Progenitor cell of endocrine pancreas (in vitro differentiated cells): ENCODE measurements around the gene TMC2. TPM values are rescaled to one million over a fixed set of nuclear protein-coding genes. Genes with fewer than 3 reads are reported as not detected.
A peak's percentile ranks its signal among the peaks of the same experiment; 100 is the strongest.

ENCODE experiments used
- DNase-seq: peaks from one replicate; pipeline ENCODE4 v3.0.0; 2021; ENCODE audit warnings: low spot score; ENCODE audit not compliant: unreplicated experiment
- H3K27ac Mint-ChIP-seq: 2 replicates; pipeline ENCODE4 v1.8.0; 2021; ENCODE audit warnings: mild to moderate bottlenecking, moderate library complexity, mixed read lengths
- H3K27me3 Mint-ChIP-seq: 2 replicates; pipeline ENCODE4 v1.8.0; 2021; ENCODE audit warnings: mixed read lengths
- H3K36me3 Mint-ChIP-seq: 2 replicates; pipeline ENCODE4 v1.8.0; 2022; ENCODE audit warnings: mixed read lengths; ENCODE audit not compliant: insufficient read depth
- H3K4me1 Mint-ChIP-seq: 2 replicates; pipeline ENCODE4 v1.8.0; 2021; ENCODE audit warnings: low read depth, mixed read lengths
- H3K4me3 Mint-ChIP-seq: 2 replicates; pipeline ENCODE4 v1.8.0; 2021; ENCODE audit warnings: low read depth, mild to moderate bottlenecking, moderate library complexity, mixed read lengths
- H3K9me3 Mint-ChIP-seq: 2 replicates; pipeline ENCODE4 v1.8.0; 2021; ENCODE audit warnings: low read depth, mixed read lengths
- CTCF ChIP-seq: fragments of 200-600 bp; sonication (generic); IDR thresholded peaks from one replicate; pipeline ENCODE4 v1.5.0; 2021; ENCODE audit warnings: antibody characterized with exemption, mild to moderate bottlenecking; ENCODE audit not compliant: unreplicated experiment
- total RNA-seq: library from RNA; stranded (reverse); gene quantifications from 2 replicates; pipeline ENCODE4 v1.2.1, GENCODE V29; 2021

The TMC2 gene
- total RNA-seq, 1 donor from 2014 or later, result not detected

GRCh38 chr20:2575682-2576081 is 39.3 kb downstream of the TMC2 start:
- Mint-ChIP-seq H3K4me1 (peaks cover 21% of the 10 kb centered on the region), H3K9me3 (no peaks in the 10 kb centered on the region), H3K27me3 (peaks cover 1% of the 10 kb centered on the region), H3K36me3 (no peaks in the 10 kb centered on the region), H3K27ac (no peak overlapping the region), H3K4me3 (no peak overlapping the region)
- TF ChIP-seq CTCF, result no peak
- DNase-seq, result no peak

GRCh38 chr20:2576317-2576727 is 39.9 kb downstream of the TMC2 start:
- H3K4me1 Mint-ChIP-seq, result peaks cover 21% of the 10 kb centered on the region
- H3K36me3 Mint-ChIP-seq, result no peaks in the 10 kb centered on the region
- no peaks in the 10 kb centered on the region for H3K9me3 Mint-ChIP-seq
- no peak for TF ChIP-seq CTCF
- H3K4me3 Mint-ChIP-seq, result no peak overlapping the region
- H3K27ac Mint-ChIP-seq, result no peak overlapping the region
- DNase-seq, result no peak
- H3K27me3 Mint-ChIP-seq, result no peaks in the 10 kb centered on the region

GRCh38 chr20:2578475-2579192 is 42.3 kb downstream of the TMC2 start:
- H3K36me3 Mint-ChIP-seq, result no peaks in the 10 kb centered on the region
- TF ChIP-seq CTCF, result no peak
- peak overlapping the region; percentile 52 for H3K27ac Mint-ChIP-seq
- H3K27me3 Mint-ChIP-seq, result peaks cover 10% of the 10 kb centered on the region
- no peaks in the 10 kb centered on the region for H3K9me3 Mint-ChIP-seq
- DNase-seq, result no peak
- peaks cover 21% of the 10 kb centered on the region for H3K4me1 Mint-ChIP-seq
- no peak overlapping the region for H3K4me3 Mint-ChIP-seq

GRCh38 chr20:2585811-2586210 is 49.4 kb downstream of the TMC2 start:
- DNase-seq, result no peak
- no peak overlapping the region for H3K4me3 Mint-ChIP-seq
- TF ChIP-seq CTCF, result no peak
- no peaks in the 10 kb centered on the region for H3K9me3 Mint-ChIP-seq
- no peaks in the 10 kb centered on the region for H3K4me1 Mint-ChIP-seq
- H3K27me3 Mint-ChIP-seq, result peaks cover 10% of the 10 kb centered on the region
- H3K36me3 Mint-ChIP-seq, result no peaks in the 10 kb centered on the region
- no peak overlapping the region for H3K27ac Mint-ChIP-seq

- Mint-ChIP-seq H3K4me1 (no peaks in the 10 kb centered on the region), H3K36me3 (no peaks in the 10 kb centered on the region), H3K9me3 (no peaks in the 10 kb centered on the region), H3K4me3 (no peak overlapping the region), H3K27me3 (peaks cover 17% of the 10 kb centered on the region), H3K27ac (no peak overlapping the region)
- DNase-seq, result no peak
- no peak for TF ChIP-seq CTCF
These were observed 57.4 kb downstream of the TMC2 start for GRCh38 chr20:2593756-2594155.
